ENCODE measurements around the gene HECW1.

HECW1 gene

DNA sequence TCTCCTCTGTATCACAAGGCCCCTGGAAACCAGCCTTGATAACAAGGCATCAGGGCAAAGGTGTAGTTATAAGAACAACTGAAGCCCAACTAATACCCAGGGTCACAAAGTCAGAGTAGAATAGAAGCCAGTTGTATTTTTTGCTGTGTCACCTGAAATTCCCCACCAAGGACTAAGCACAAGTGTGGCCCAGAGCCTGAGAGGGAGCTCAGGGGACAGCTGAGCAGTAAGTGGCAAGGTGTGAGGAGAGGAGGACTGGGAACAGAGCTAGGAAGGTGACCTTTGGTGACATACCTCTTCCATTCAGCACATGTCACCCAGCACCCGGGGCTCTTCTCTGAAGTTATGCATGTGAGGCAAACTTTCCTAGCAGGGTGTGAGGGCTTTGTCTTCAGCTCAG is 179.9 kb downstream of the HECW1 start:
- Mint-ChIP-seq H3K4me3 (no peak overlapping the region), H3K4me1 (no peaks in the 10 kb centered on the region), H3K27ac (no peak overlapping the region), H3K36me3 (peaks cover 2% of the 10 kb centered on the region), H3K27me3 (peaks cover 9% of the 10 kb centered on the region), H3K9me3 (peaks cover 4% of the 10 kb centered on the region)
- ATAC-seq (ENCODE audit: low read depth) (no peak), DNase-seq (ENCODE audit: low spot score in 2 of 2) (no peak)

DNA sequence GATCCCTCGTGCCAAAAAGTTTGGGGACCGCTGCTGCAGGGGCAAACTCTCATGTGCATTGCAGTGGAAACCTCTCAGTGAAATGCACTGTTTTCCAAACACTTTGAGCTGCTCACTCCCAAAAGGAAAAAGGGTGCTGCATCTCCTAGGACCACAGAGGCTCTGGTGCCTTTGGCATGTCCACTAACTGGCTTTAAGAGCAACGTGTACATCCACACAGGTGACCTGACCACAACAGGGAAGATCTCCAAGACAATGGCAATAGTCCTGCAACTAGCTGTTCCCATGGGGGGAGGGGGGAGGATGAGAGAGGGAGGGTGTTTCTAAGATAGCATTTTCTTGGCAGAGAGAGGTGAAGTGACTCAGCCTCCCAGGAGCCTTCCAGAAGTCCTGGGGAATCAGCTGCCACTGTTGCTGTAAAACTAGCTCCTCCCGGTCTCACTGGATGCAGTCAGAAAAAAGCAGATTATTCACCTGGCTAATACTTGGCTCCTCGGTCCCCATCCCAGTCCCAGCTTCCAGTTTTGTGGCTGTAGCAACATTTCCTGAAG is 181.7 kb downstream of the HECW1 start:
- ATAC-seq (ENCODE audit: low read depth) (no peak), DNase-seq (ENCODE audit: low spot score in 2 of 2) (no peak)
- Mint-ChIP-seq H3K4me1 (no peaks in the 10 kb centered on the region), H3K9me3 (peaks cover 4% of the 10 kb centered on the region), H3K27ac (no peak overlapping the region), H3K36me3 (peaks cover 2% of the 10 kb centered on the region), H3K27me3 (peaks cover 7% of the 10 kb centered on the region), H3K4me3 (no peak overlapping the region)

DNA sequence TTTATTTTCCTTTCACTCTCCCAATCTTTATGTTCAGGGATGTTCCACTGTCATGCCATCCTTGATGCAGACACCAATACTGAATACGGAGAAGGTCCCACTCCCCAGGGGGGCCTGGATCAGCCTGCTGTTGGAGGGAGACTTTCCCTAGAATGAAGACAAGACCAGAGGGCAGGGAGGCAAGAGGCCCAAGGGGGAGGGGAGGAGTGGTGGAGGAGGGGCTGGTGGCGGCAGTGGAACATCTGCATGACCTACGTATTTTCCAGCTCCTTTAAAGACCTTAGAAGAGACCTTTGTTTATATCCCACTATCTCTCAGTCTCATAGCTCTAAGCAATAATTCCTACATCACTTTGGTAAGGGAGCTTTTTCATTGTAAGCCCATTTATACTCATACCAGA is 183.0 kb downstream of the HECW1 start:
- ATAC-seq (ENCODE audit: low read depth) (no peak), DNase-seq (ENCODE audit: low spot score in 2 of 2) (no peak)
- H3K27ac Mint-ChIP-seq: no peak overlapping the region
- peaks cover 11% of the 10 kb centered on the region for H3K27me3 Mint-ChIP-seq
- H3K4me3 Mint-ChIP-seq: no peak overlapping the region
- no peaks in the 10 kb centered on the region for H3K4me1 Mint-ChIP-seq
- H3K36me3 Mint-ChIP-seq: peaks cover 2% of the 10 kb centered on the region
- H3K9me3 Mint-ChIP-seq: peaks cover 1% of the 10 kb centered on the region

DNA sequence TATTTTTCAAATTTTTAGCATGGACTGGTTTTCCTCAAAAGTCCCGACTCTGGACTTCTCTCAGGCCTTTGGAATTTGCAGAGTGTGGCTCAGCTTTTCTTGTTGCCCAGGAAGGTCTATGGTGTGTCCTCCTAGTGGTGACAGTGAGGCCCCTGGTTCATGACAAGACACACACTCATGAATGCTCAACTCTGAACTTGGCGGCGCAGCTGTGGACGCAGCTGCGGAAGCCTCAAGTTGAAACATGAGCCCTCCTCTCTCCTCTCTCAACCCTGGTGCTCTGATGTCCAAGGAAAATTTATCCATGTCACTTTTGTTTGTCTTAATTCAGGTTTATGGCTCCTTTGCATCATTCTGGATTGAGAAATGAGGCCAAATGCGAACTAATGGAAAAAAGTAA is 183.9 kb downstream of the HECW1 start:
- Mint-ChIP-seq H3K27me3 (peaks cover 11% of the 10 kb centered on the region), H3K36me3 (peaks cover 2% of the 10 kb centered on the region), H3K4me1 (no peaks in the 10 kb centered on the region), H3K27ac (no peak overlapping the region), H3K9me3 (no peaks in the 10 kb centered on the region), H3K4me3 (no peak overlapping the region)
- ATAC-seq (ENCODE audit: low read depth): no peak
- DNase-seq (ENCODE audit: low spot score in 2 of 2): no peak

- ATAC-seq (ENCODE audit: low read depth): no peak
- Mint-ChIP-seq H3K9me3 (no peaks in the 10 kb centered on the region), H3K27me3 (peaks cover 11% of the 10 kb centered on the region), H3K27ac (no peak overlapping the region), H3K36me3 (no peaks in the 10 kb centered on the region), H3K4me3 (no peak overlapping the region), H3K4me1 (no peaks in the 10 kb centered on the region)
- no peak for DNase-seq (ENCODE audit: low spot score in 2 of 2)
Measured at GRCh38 chr7:43298617-43299016, 186.2 kb downstream of the HECW1 start.

GRCh38 chr7:43300121-43300520 is 187.7 kb downstream of the HECW1 start:
- no peak overlapping the region for H3K27ac Mint-ChIP-seq
- H3K4me1 Mint-ChIP-seq: no peaks in the 10 kb centered on the region
- no peak overlapping the region for H3K4me3 Mint-ChIP-seq
- ATAC-seq (ENCODE audit: low read depth): no peak
- no peaks in the 10 kb centered on the region for H3K9me3 Mint-ChIP-seq
- DNase-seq (ENCODE audit: low spot score in 2 of 2): no peak
- peaks cover 8% of the 10 kb centered on the region for H3K27me3 Mint-ChIP-seq
- no peaks in the 10 kb centered on the region for H3K36me3 Mint-ChIP-seq

DNA sequence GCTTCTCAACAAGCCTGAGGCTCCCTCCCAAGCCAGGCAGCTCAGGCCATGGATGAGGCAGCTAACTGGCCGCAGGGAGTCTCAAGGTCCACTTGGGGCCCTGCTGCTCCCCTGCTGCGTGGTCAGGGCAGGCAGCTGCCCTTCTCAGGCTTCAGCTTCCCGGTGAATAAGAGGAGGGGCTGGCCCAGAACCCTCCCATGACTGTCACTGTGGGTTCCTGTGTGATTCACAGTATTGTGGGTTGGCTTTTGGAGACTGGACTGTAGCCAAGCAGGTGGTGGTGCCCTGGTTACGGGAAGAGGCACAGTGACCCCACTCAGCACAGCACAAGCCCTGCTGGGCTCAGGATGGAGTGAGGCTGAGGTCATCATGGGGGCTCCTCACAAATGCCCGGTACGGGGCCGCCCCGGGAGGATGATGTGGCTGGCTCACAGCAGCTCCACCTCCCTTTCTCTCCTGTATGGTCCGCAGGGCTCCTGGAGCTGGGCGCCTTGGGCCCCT is 189.8 kb downstream of the HECW1 start:
- ATAC-seq (ENCODE audit: low read depth): no peak
- Mint-ChIP-seq H3K36me3 (no peaks in the 10 kb centered on the region), H3K4me1 (no peaks in the 10 kb centered on the region), H3K4me3 (no peak overlapping the region), H3K27ac (no peak overlapping the region), H3K27me3 (peaks cover 8% of the 10 kb centered on the region), H3K9me3 (no peaks in the 10 kb centered on the region)
- no peak for DNase-seq (ENCODE audit: low spot score in 2 of 2)

GRCh38 chr7:43302773-43303460 is 190.5 kb downstream of the HECW1 start:
- ATAC-seq (ENCODE audit: low read depth) (no peak), DNase-seq (ENCODE audit: low spot score in 2 of 2) (no peak)
- Mint-ChIP-seq H3K9me3 (no peaks in the 10 kb centered on the region), H3K36me3 (no peaks in the 10 kb centered on the region), H3K27me3 (peaks cover 9% of the 10 kb centered on the region), H3K27ac (no peak overlapping the region), H3K4me3 (no peak overlapping the region), H3K4me1 (no peaks in the 10 kb centered on the region)

DNA sequence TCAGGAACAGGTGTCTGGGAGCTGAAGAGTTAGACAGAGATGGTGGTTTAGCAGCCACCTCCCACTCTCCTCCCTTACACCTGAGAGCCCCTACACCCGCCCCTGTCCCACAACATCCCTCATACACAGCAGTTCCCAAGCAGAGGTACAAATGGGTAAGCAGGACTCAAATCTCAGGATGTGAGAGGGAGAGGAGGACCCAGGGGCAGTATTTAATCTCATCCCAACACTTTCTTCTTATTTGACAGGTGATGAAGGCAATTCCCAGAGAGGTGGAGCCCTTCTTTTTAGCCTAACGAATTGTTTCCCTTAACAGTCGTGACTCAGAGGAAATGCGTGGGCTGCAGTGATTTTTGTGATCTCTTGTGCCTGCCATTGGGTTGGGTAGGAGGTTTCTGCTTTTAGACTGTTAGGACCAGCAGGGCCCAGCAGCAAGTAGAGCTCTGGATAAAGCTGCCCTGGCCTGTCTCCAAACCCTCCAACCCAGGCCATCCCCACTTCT is 191.3 kb downstream of the HECW1 start:
- Mint-ChIP-seq H3K27me3 (peaks cover 9% of the 10 kb centered on the region), H3K9me3 (no peaks in the 10 kb centered on the region), H3K36me3 (no peaks in the 10 kb centered on the region), H3K4me3 (no peak overlapping the region), H3K27ac (no peak overlapping the region), H3K4me1 (no peaks in the 10 kb centered on the region)
- no peak for DNase-seq (ENCODE audit: low spot score in 2 of 2)
- no peak for ATAC-seq (ENCODE audit: low read depth)

DNA sequence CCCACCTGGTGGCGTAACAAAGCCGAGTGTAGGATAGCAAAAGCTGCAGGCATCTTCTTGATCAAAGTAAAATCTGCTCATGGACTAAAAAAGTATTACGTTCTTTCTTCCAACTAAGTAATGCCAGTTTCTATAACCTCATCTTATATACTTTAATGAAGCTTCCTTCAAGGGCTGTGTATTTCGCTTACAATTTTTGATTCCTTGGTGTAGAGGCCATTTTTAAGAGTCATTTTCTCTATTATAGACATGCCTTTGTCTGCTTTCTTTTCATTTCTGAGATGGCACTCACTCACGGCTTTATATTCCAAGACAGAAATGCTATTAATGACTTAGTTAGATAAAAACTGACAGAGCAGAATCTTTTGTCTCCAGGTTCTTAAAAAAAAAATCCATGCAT is 194.0 kb downstream of the HECW1 start:
- Mint-ChIP-seq H3K36me3 (no peaks in the 10 kb centered on the region), H3K4me1 (no peaks in the 10 kb centered on the region), H3K27me3 (peaks cover 4% of the 10 kb centered on the region), H3K27ac (no peak overlapping the region), H3K9me3 (no peaks in the 10 kb centered on the region), H3K4me3 (no peak overlapping the region)
- no peak for DNase-seq (ENCODE audit: low spot score in 2 of 2)
- no peak for ATAC-seq (ENCODE audit: low read depth)

- H3K9me3 Mint-ChIP-seq: no peaks in the 10 kb centered on the region
- H3K4me3 Mint-ChIP-seq: no peak overlapping the region
- no peaks in the 10 kb centered on the region for H3K36me3 Mint-ChIP-seq
- no peak overlapping the region for H3K27ac Mint-ChIP-seq
- no peaks in the 10 kb centered on the region for H3K4me1 Mint-ChIP-seq
- ATAC-seq (ENCODE audit: low read depth) (no peak), DNase-seq (ENCODE audit: low spot score in 2 of 2) (no peak)
- H3K27me3 Mint-ChIP-seq: peaks cover 4% of the 10 kb centered on the region
Measured at GRCh38 chr7:43307522-43307921, 195.1 kb downstream of the HECW1 start.

GRCh38 chr7:43308913-43309705 is 196.7 kb downstream of the HECW1 start:
- Mint-ChIP-seq H3K9me3 (no peaks in the 10 kb centered on the region), H3K36me3 (no peaks in the 10 kb centered on the region), H3K4me3 (no peak overlapping the region), H3K4me1 (peaks cover 6% of the 10 kb centered on the region), H3K27me3 (peaks cover 4% of the 10 kb centered on the region), H3K27ac (no peak overlapping the region)
- ATAC-seq (ENCODE audit: low read depth) (no peak), DNase-seq (ENCODE audit: low spot score in 2 of 2) (no peak)

- ATAC-seq (ENCODE audit: low read depth) (no peak), DNase-seq (ENCODE audit: low spot score in 2 of 2) (no peak)
- Mint-ChIP-seq H3K27ac (no peak overlapping the region), H3K4me1 (peaks cover 8% of the 10 kb centered on the region), H3K4me3 (no peak overlapping the region), H3K27me3 (peaks cover 6% of the 10 kb centered on the region), H3K9me3 (no peaks in the 10 kb centered on the region), H3K36me3 (no peaks in the 10 kb centered on the region)
Measured at GRCh38 chr7:43309706-43310022, 197.2 kb downstream of the HECW1 start.

DNA sequence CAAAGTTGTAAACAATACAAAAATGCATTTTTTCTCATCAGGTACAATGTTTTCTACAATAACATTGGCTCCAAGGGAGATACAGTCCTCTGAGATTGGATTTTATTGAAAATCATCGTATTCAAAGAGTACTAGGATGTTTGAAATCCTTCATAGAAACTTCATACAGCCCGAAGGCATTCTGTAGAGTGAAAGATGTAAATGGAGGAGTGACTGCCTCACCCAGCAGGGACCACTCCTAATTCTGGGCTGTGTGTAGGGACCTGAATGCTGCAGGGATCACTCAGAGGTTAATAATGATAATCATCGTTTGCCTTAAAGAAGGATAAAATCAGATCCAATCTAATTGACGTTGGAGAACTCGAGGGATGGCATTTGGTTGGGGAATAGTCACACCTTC is 198.6 kb downstream of the HECW1 start:
- H3K27ac Mint-ChIP-seq: no peak overlapping the region
- DNase-seq (ENCODE audit: low spot score in 2 of 2) (no peak), ATAC-seq (ENCODE audit: low read depth) (no peak)
- peaks cover 8% of the 10 kb centered on the region for H3K4me1 Mint-ChIP-seq
- no peaks in the 10 kb centered on the region for H3K36me3 Mint-ChIP-seq
- no peak overlapping the region for H3K4me3 Mint-ChIP-seq
- H3K27me3 Mint-ChIP-seq: peaks cover 6% of the 10 kb centered on the region
- no peaks in the 10 kb centered on the region for H3K9me3 Mint-ChIP-seq

Data from memory B cell (primary cell).